Astrocyte (in vitro differentiated cells and primary cell): ENCODE data around the gene UNCX. TPM values are rescaled to one million over a fixed set of nuclear protein-coding genes. Genes with fewer than 3 reads are reported as not detected.

Source experiments
- DNase-seq: peaks from one replicate; pipeline ENCODE4 v3.0.0-alpha.2; 2010; ENCODE audit warnings: low read depth
- FAIRE-seq: peaks from 2 replicates; lab custom pipeline; 2011; peaks lifted over from hg19 to GRCh38; lab: Jason Lieb, UNC
- H2AFZ ChIP-seq: 2 replicates; pipeline ENCODE4 v1.6.0; 2012; ENCODE audit warnings: low read depth, low read length, inconsistent platforms
- H3K27ac ChIP-seq: 2 replicates; pipeline ENCODE4 v1.5.1; 2011; ENCODE audit warnings: low read depth, low read length, inconsistent platforms
- H3K27me3 ChIP-seq: 2 replicates; pipeline ENCODE4 v1.6.0; 2011; ENCODE audit warnings: low read length, inconsistent platforms; ENCODE audit not compliant: insufficient read depth
- H3K36me3 ChIP-seq: 2 replicates; pipeline ENCODE4 v1.5.1; 2011; ENCODE audit warnings: low read length, inconsistent platforms; ENCODE audit not compliant: insufficient read depth
- H3K4me1 ChIP-seq: 2 replicates; pipeline ENCODE4 v1.5.1; 2011; ENCODE audit warnings: low read length, inconsistent platforms; ENCODE audit not compliant: insufficient read depth
- H3K4me2 ChIP-seq: 2 replicates; pipeline ENCODE4 v1.6.0; 2012; ENCODE audit warnings: low read length, inconsistent platforms
- H3K4me3 ChIP-seq: 2 replicates; pipeline ENCODE4 v1.5.1; 2011; ENCODE audit warnings: low read depth, mild to moderate bottlenecking, low read length, inconsistent platforms; ENCODE audit not compliant: insufficient read depth
- H3K79me2 ChIP-seq: 2 replicates; pipeline ENCODE4 v1.6.0; 2012; ENCODE audit warnings: mild to moderate bottlenecking, low read length, inconsistent platforms; ENCODE audit not compliant: insufficient read depth
- H3K9ac ChIP-seq: 2 replicates; pipeline ENCODE4 v1.6.0; 2012; ENCODE audit warnings: mild to moderate bottlenecking, low read length, inconsistent platforms
- H3K9me3 ChIP-seq: 2 replicates; pipeline ENCODE4 v1.5.1; 2012; ENCODE audit warnings: low read depth, mild to moderate bottlenecking, low read length, inconsistent platforms; ENCODE audit not compliant: insufficient read depth
- H4K20me1 ChIP-seq: 2 replicates; pipeline ENCODE4 v1.6.0; 2012; ENCODE audit warnings: low read length, inconsistent platforms; ENCODE audit not compliant: insufficient read depth
- H3K27ac Mint-ChIP-seq: one replicate; pipeline ENCODE4 v1.8.0; 2021; ENCODE audit warnings: mild to moderate bottlenecking, mixed read lengths; ENCODE audit not compliant: unreplicated experiment
- H3K27me3 Mint-ChIP-seq: one replicate; pipeline ENCODE4 v1.8.0; 2021; ENCODE audit warnings: low read depth, mixed read lengths; ENCODE audit not compliant: unreplicated experiment
- H3K36me3 Mint-ChIP-seq: one replicate; pipeline ENCODE4 v1.8.0; 2021; ENCODE audit warnings: low read depth, mixed read lengths; ENCODE audit not compliant: unreplicated experiment
- H3K4me1 Mint-ChIP-seq: one replicate; pipeline ENCODE4 v1.8.0; 2021; ENCODE audit warnings: low read depth, mixed read lengths; ENCODE audit not compliant: unreplicated experiment
- H3K4me3 Mint-ChIP-seq: one replicate; pipeline ENCODE4 v1.8.0; 2021; ENCODE audit warnings: mild to moderate bottlenecking, moderate library complexity, mixed read lengths; ENCODE audit not compliant: unreplicated experiment
- H3K9me3 Mint-ChIP-seq: one replicate; pipeline ENCODE4 v1.8.0; 2021; ENCODE audit warnings: mild to moderate bottlenecking, mixed read lengths; ENCODE audit not compliant: unreplicated experiment
- EZH2 ChIP-seq: IDR thresholded peaks from 2 replicates; pipeline ENCODE4 v1.6.1; 2012; ENCODE audit warnings: mild to moderate bottlenecking, low read length, inconsistent platforms; ENCODE audit not compliant: insufficient read depth
- total RNA-seq: library from RNA; stranded (reverse); gene quantifications from 2 replicates; pipeline ENCODE4 v1.2.1, GENCODE V29; 2021
- TF ChIP-seq, protein P1 (sequence below): IDR thresholded peaks from 2 replicates; pipeline ENCODE4 v1.5.1; 2011; ENCODE audit warnings: low read depth, mild to moderate bottlenecking, inconsistent platforms, low read length, moderate library complexity; ENCODE audit not compliant: insufficient read depth

The UNCX gene
- total RNA-seq, 1 donor from 2014 or later, result not detected

DNA sequence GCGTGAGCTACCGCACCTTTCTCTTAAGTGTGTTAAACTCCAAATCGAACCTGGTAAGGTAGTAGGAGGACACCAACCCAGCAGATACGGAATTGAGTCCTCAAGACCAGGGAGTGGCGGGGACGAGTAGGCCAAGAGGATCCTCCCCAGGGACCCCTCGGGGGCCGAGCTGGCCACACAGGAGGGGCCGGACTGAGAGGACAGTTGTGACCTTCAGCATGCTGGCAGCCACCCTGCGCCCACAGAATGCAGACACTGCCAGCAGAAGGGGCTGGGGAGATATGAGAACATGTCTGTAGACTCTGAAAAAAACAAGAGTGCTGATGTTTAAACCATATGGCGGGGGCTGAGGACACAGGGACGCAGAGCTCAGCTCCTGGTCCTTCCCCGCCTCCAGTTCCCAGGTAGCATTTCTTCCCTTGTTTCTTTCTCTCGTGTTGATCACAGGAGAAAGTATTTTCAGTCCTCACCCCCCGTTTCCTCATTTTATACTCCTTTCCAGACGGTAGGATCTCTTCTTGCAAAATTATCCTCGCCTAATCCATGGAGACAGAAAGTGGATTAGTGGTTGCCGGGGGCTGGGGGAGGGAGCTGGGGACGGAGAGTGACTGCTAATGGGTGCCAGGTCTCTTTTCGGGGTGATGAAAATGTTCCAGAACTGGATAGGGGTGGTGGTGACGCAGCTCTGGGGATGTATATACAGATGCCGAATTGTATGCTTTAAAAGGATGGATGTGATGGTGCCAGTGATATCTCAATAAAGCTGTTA lies 11.5 kb upstream of the UNCX start:
- H3K9ac ChIP-seq, result no peak overlapping the region
- no peak overlapping the region for H2AFZ ChIP-seq
- Mint-ChIP-seq H3K4me3 (no peak overlapping the region), H3K9me3 (peaks cover 8% of the 10 kb centered on the region), H3K36me3 (no peaks in the 10 kb centered on the region), H3K27ac (no peak overlapping the region), H3K4me1 (no peaks in the 10 kb centered on the region), H3K27me3 (peaks cover 58% of the 10 kb centered on the region)
- peak; percentile 16 for TF ChIP-seq EZH2
- TF ChIP-seq, protein P1, sequence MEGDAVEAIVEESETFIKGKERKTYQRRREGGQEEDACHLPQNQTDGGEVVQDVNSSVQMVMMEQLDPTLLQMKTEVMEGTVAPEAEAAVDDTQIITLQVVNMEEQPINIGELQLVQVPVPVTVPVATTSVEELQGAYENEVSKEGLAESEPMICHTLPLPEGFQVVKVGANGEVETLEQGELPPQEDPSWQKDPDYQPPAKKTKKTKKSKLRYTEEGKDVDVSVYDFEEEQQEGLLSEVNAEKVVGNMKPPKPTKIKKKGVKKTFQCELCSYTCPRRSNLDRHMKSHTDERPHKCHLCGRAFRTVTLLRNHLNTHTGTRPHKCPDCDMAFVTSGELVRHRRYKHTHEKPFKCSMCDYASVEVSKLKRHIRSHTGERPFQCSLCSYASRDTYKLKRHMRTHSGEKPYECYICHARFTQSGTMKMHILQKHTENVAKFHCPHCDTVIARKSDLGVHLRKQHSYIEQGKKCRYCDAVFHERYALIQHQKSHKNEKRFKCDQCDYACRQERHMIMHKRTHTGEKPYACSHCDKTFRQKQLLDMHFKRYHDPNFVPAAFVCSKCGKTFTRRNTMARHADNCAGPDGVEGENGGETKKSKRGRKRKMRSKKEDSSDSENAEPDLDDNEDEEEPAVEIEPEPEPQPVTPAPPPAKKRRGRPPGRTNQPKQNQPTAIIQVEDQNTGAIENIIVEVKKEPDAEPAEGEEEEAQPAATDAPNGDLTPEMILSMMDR, result no peak
- no peaks in the 10 kb centered on the region for H3K79me2 ChIP-seq
- peaks cover 57% of the 10 kb centered on the region for H3K27me3 ChIP-seq
- H4K20me1 ChIP-seq, result no peaks in the 10 kb centered on the region
- FAIRE-seq (no peak), DNase-seq (no peak)
- no peak overlapping the region for H3K27ac ChIP-seq
- no peak overlapping the region for H3K4me2 ChIP-seq
- no peaks in the 10 kb centered on the region for H3K4me1 ChIP-seq
- no peak overlapping the region for H3K4me3 ChIP-seq
- H3K9me3 ChIP-seq, result no peaks in the 10 kb centered on the region
- no peaks in the 10 kb centered on the region for H3K36me3 ChIP-seq

DNA sequence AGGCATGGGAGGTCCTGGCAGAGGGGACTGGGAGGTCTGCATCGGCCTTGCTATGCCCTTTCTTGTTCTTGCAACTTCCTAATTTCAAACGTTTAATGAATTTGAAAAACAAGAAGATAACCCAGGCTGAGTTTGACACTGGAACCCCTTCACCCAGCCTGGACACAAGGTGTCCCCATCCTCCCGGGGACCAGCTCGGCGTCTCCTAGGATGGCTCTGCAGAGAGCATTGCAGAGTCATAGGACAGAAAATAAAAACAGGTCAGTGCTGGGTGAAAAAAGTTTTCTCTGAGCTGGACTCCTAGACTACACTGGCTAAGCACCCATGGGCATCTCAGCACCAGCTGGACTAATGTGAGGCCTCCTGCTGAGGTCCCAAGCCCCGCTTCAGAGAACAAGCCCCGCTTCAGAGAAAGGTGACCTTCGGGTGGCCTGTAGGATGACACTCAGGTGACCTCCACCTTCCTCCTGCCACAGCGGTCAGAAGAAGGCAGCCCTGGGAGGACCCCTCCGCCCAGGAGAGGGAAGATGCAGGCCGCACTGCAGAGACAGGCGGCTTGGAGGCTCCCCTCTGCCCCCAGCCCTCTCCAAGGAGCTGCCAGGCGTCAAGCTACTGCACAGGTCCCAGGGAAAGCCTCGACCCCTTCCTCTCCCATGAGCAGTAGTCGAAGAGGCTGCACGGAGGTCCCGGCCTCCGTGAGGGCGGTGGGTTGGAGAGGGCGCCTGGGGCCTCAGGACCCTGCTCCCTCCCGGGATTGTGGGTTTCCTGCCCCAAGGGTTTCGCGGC lies 9.3 kb upstream of the UNCX start:
- H3K9me3 Mint-ChIP-seq, result peaks cover 12% of the 10 kb centered on the region
- no peaks in the 10 kb centered on the region for H3K79me2 ChIP-seq
- no peak overlapping the region for H3K4me3 ChIP-seq
- H2AFZ ChIP-seq, result no peak overlapping the region
- H3K36me3 ChIP-seq, result no peaks in the 10 kb centered on the region
- no peaks in the 10 kb centered on the region for H3K9me3 ChIP-seq
- DNase-seq (no peak), FAIRE-seq (no peak)
- no peaks in the 10 kb centered on the region for H3K36me3 Mint-ChIP-seq
- H3K27ac Mint-ChIP-seq, result no peak overlapping the region
- peaks cover 66% of the 10 kb centered on the region for H3K27me3 Mint-ChIP-seq
- H3K4me3 Mint-ChIP-seq, result peak overlapping the region; percentile 20
- H3K4me2 ChIP-seq, result no peak overlapping the region
- no peak overlapping the region for H3K27ac ChIP-seq
- no peaks in the 10 kb centered on the region for H3K4me1 ChIP-seq
- no peak overlapping the region for H3K9ac ChIP-seq
- peaks cover 7% of the 10 kb centered on the region for H4K20me1 ChIP-seq
- H3K4me1 Mint-ChIP-seq, result no peaks in the 10 kb centered on the region
- peaks cover 73% of the 10 kb centered on the region for H3K27me3 ChIP-seq
- TF ChIP-seq, protein P1, result no peak
- TF ChIP-seq EZH2, result peak; percentile 33
